ENCODE measurements around the gene BCOR.

GRCh38 chrX:40083979-40084359 lies 13.8 kb downstream of the BCOR start:
- TF ChIP-seq CTCF (conservative IDR thresholded peaks at IDR 0.05; ENCODE audit: low read length) (no peak), EZH2phosphoT487 (IDR thresholded peaks at IDR 0.05; ENCODE audit: borderline replicate concordance, low read depth, low read length) (no peak)
